IMR-90 (cell line): ENCODE data around the gene AGXT2. TPM values are rescaled to one million over a fixed set of nuclear protein-coding genes. Genes with fewer than 3 reads are reported as not detected.

Experiments used
- ATAC-seq: fragments of 200-7000 bp; cut with Tn5 transposase; 2 replicates; pipeline ENCODE4 v1.9.1; 2020; ENCODE audit warnings: low read depth, mild to moderate bottlenecking, moderate library complexity
- BruUV-seq: library from RNA; stranded (reverse); fragments of 400-500 nt; replicated peaks from 2 replicates; lab custom pipeline; 2021; lab: Mats Ljungman, UMichigan
- CTCF ChIA-PET: fragments of 300-600 bp; formaldehyde crosslinking; extraction: SDS; loops from one replicate; lab custom pipeline; 2021; ENCODE audit warnings: antibody characterized with exemption; lab: Yijun Ruan, JAX
- POLR2A ChIA-PET: fragments of 300-600 bp; sonication (Branson Sonifier 250); formaldehyde crosslinking; loops from one replicate; lab custom pipeline; 2022; ENCODE audit warnings: antibody characterized with exemption; ENCODE audit not compliant: unreplicated experiment; lab: Charles Lee
- DNase-seq: peaks from one replicate; pipeline ENCODE4 v3.0.0; 2013
- H2AFZ ChIP-seq: replicated peaks from 2 replicates; pipeline ENCODE3; 2013; ENCODE audit warnings: low read length, mild to moderate bottlenecking; ENCODE audit not compliant: poor library complexity
- H2AK5ac ChIP-seq: 2 replicates; pipeline ENCODE4 v1.6.1; 2013; ENCODE audit warnings: low read depth, low read length, inconsistent platforms
- H2AK9ac ChIP-seq: replicated peaks from 2 replicates; pipeline ENCODE3; 2013; ENCODE audit warnings: mild to moderate bottlenecking, low read depth, low read length, moderate library complexity; ENCODE audit not compliant: poor library complexity
- H2BK120ac ChIP-seq: 2 replicates; pipeline ENCODE4 v1.6.1; 2013; ENCODE audit warnings: low read depth, low read length, inconsistent platforms
- H2BK15ac ChIP-seq: 3 replicates; pipeline ENCODE4 v1.6.1; 2013; ENCODE audit warnings: low read depth, low read length, inconsistent platforms
- H2BK20ac ChIP-seq: 2 replicates; pipeline ENCODE4 v1.6.1; 2013; ENCODE audit warnings: low read depth, mild to moderate bottlenecking, inconsistent platforms, low read length, moderate library complexity
- H2BK5ac ChIP-seq: 2 replicates; pipeline ENCODE4 v1.6.1; 2013; ENCODE audit warnings: mild to moderate bottlenecking, low read depth, low read length, inconsistent platforms; ENCODE audit not compliant: poor library complexity, severe bottlenecking
- H3K14ac ChIP-seq: replicated peaks from 2 replicates; pipeline ENCODE4 v1.6.1; 2013; ENCODE audit warnings: low read depth, low read length, inconsistent platforms
- H3K18ac ChIP-seq: 2 replicates; pipeline ENCODE4 v1.6.1; 2013; ENCODE audit warnings: low read depth, low read length, control low read depth
- H3K23ac ChIP-seq: 2 replicates; pipeline ENCODE4 v1.6.1; 2013; ENCODE audit warnings: low read depth, low read length, inconsistent platforms
- H3K27ac ChIP-seq: 2 replicates; pipeline ENCODE4 v1.5.1; 2013; ENCODE audit warnings: mild to moderate bottlenecking, control low read depth, low read length; ENCODE audit not compliant: insufficient read depth
- H3K27me3 ChIP-seq: 2 replicates; pipeline ENCODE4 v1.6.1; 2013; ENCODE audit warnings: low read length; ENCODE audit not compliant: control insufficient read depth, insufficient read depth
- H3K36me3 ChIP-seq: 2 replicates; pipeline ENCODE4 v1.6.1; 2013; ENCODE audit warnings: low read length, mixed read lengths; ENCODE audit not compliant: control insufficient read depth, insufficient read depth
- H3K4ac ChIP-seq: 2 replicates; pipeline ENCODE4 v1.6.1; 2013; ENCODE audit warnings: low read depth, low read length, inconsistent platforms
- H3K4me1 ChIP-seq: 2 replicates; pipeline ENCODE4 v1.6.1; 2013; ENCODE audit warnings: low read length, mixed read lengths; ENCODE audit not compliant: control insufficient read depth, insufficient read depth
- H3K4me2 ChIP-seq: 2 replicates; pipeline ENCODE4 v1.6.1; 2013; ENCODE audit warnings: low read depth, mild to moderate bottlenecking, control low read depth, low read length, moderate library complexity
- H3K4me3 ChIP-seq: 2 replicates; pipeline ENCODE4 v1.5.1; 2013; ENCODE audit warnings: low read depth, mild to moderate bottlenecking, control low read depth, low read length, moderate library complexity; ENCODE audit not compliant: insufficient read depth
- H3K56ac ChIP-seq: 2 replicates; pipeline ENCODE4 v1.6.1; 2013; ENCODE audit warnings: low read length, inconsistent platforms; ENCODE audit not compliant: insufficient read depth; ENCODE audit errors: extremely low read depth
- H3K79me1 ChIP-seq, 2 experiments: 2 replicates each; pipeline ENCODE4 v1.6.1; 2013; ENCODE audit warnings: low read length in 2 of 2, inconsistent platforms in 1 of 2, low read depth in 1 of 2
- H3K9ac ChIP-seq: 2 replicates; pipeline ENCODE4 v1.6.1; 2013; ENCODE audit warnings: low read depth, low read length, control low read depth
- H3K9me1 ChIP-seq: 2 replicates; pipeline ENCODE4 v1.6.1; 2013; ENCODE audit warnings: low read length, inconsistent platforms; ENCODE audit not compliant: insufficient read depth
- H3K9me3 ChIP-seq: 2 replicates; pipeline ENCODE4 v1.6.1; 2013; ENCODE audit warnings: low read length; ENCODE audit not compliant: control insufficient read depth, insufficient read depth
- H4K20me1 ChIP-seq: 2 replicates; pipeline ENCODE4 v1.6.1; 2013; ENCODE audit warnings: low read length, inconsistent platforms; ENCODE audit not compliant: insufficient read depth
- H4K5ac ChIP-seq: 2 replicates; pipeline ENCODE4 v1.6.1; 2013; ENCODE audit warnings: mild to moderate bottlenecking, low read depth, low read length, control low read depth
- H4K8ac ChIP-seq, 2 experiments: 2 replicates each; pipeline ENCODE4 v1.6.1; 2013; ENCODE audit warnings: low read depth in 2 of 2, low read length in 2 of 2, control low read depth in 1 of 2, inconsistent platforms in 1 of 2
- H4K91ac ChIP-seq: 2 replicates; pipeline ENCODE4 v1.6.1; 2013; ENCODE audit warnings: low read depth, low read length, inconsistent platforms; ENCODE audit not compliant: insufficient read depth
- BHLHE40 ChIP-seq: fragments of 150-350 bp; IDR thresholded peaks from 2 replicates; pipeline ENCODE4 v1.6.1; 2016; ENCODE audit warnings: mild to moderate bottlenecking, low read depth, low read length
- CEBPB ChIP-seq: IDR thresholded peaks from 2 replicates; pipeline ENCODE4 v1.6.1; 2012; ENCODE audit warnings: low read depth, low read length, improper control_type of control experiment
- CHD1 ChIP-seq: IDR thresholded peaks from 2 replicates; pipeline ENCODE4 v1.6.1; 2012; ENCODE audit warnings: low read depth, low read length, improper control_type of control experiment
- ELK1 ChIP-seq: fragments of 150-350 bp; IDR thresholded peaks from 2 replicates; pipeline ENCODE4 v1.6.1; 2016; ENCODE audit warnings: low read depth, mild to moderate bottlenecking, low read length, moderate library complexity, borderline replicate concordance
- FOS ChIP-seq: fragments of 150-350 bp; IDR thresholded peaks from 2 replicates; pipeline ENCODE4 v1.6.1; 2016; ENCODE audit warnings: low read depth, low read length
- MAFK ChIP-seq: IDR thresholded peaks from 2 replicates; pipeline ENCODE4 v1.6.1; 2012; ENCODE audit warnings: low read depth, low read length, improper control_type of control experiment
- MAZ ChIP-seq: IDR thresholded peaks from 2 replicates; pipeline ENCODE4 v1.6.1; 2012; ENCODE audit warnings: low read depth, mild to moderate bottlenecking, low read length, improper control_type of control experiment, moderate library complexity, borderline replicate concordance
- MXI1 ChIP-seq: IDR thresholded peaks from 2 replicates; pipeline ENCODE4 v1.6.1; 2012; ENCODE audit warnings: low read depth, mild to moderate bottlenecking, low read length, moderate library complexity, borderline replicate concordance
- NFE2L2 ChIP-seq: fragments of 150-350 bp; IDR thresholded peaks from 2 replicates; pipeline ENCODE4 v1.6.1; 2016; ENCODE audit warnings: low read depth, mild to moderate bottlenecking, low read length
- POLR2A ChIP-seq: IDR thresholded peaks from 2 replicates; pipeline ENCODE4 v1.6.1; 2012; ENCODE audit warnings: mild to moderate bottlenecking, low read depth, low read length
- RAD21 ChIP-seq: IDR thresholded peaks from 2 replicates; pipeline ENCODE4 v1.6.1; 2012; ENCODE audit warnings: low read length, improper control_type of control experiment
- RCOR1 ChIP-seq: IDR thresholded peaks from 2 replicates; pipeline ENCODE4 v1.6.1; 2012; ENCODE audit warnings: mild to moderate bottlenecking, low read length, improper control_type of control experiment; ENCODE audit not compliant: insufficient replicate concordance
- RFX5 ChIP-seq: IDR thresholded peaks from 2 replicates; pipeline ENCODE4 v1.8.0; 2012; ENCODE audit warnings: low read depth, mild to moderate bottlenecking, low read length, moderate library complexity
- SMC3 ChIP-seq: fragments of 150-350 bp; IDR thresholded peaks from 2 replicates; pipeline ENCODE4 v1.6.1; 2016; ENCODE audit warnings: low read depth, mild to moderate bottlenecking, antibody characterized with exemption, low read length, moderate library complexity
- WGBS, 2 experiments: methylation state at CpG; one replicate each; pipeline versions ENCODE4 v1.1.5 to v1.1.7; 2013; ENCODE audit warnings: missing lambda C conversion rate in 2 of 2; ENCODE audit not compliant: insufficient read length in 1 of 2; ENCODE audit errors: extremely low coverage in 2 of 2; 5-methylcytosine and 5-hydroxymethylcytosine counted together
- dilution Hi-C: fragments of 300-500 bp; cut with HindIII; formaldehyde crosslinking; loops from one replicate; pipeline ENCODE4 v1.14.3; 2018; ENCODE audit warnings: low sequenced_read_pairs; ENCODE audit not compliant: unreplicated experiment
- in situ Hi-C: fragments of 300-500 bp; cut with MboI; formaldehyde crosslinking; loops from 3 replicates; pipeline ENCODE4 v1.14.3; 2019; ENCODE audit warnings: low sequenced_read_pairs, inconsistent platforms, mixed read lengths
- intact Hi-C: fragments of 100-400 bp; cut with micrococcal nuclease; formaldehyde crosslinking; loops from 2 replicates; pipeline ENCODE4 v1.10.0; 2022
- polyA plus RNA-seq, 3 experiments: library from polyadenylated mRNA; depleted of rRNA; stranded (reverse); fragments of >200 nt; gene quantifications; 2 replicates each; pipeline ENCODE4 v1.2.3, GENCODE V29; 2012; ENCODE audit warnings: low replicate concordance in 1 of 3
- total RNA-seq: library from RNA; depleted of rRNA; stranded (reverse); fragments of >200 nt; gene quantifications from 2 replicates; pipeline ENCODE4 v1.2.3, GENCODE V29; 2012
- TF ChIP-seq, protein P1 (sequence below): fragments of 150-350 bp; IDR thresholded peaks from 2 replicates; pipeline ENCODE4 v1.6.1; 2017; ENCODE audit warnings: mild to moderate bottlenecking, antibody characterized with exemption, low read length, low read depth
- TF ChIP-seq, protein P2 (sequence below): conservative IDR thresholded peaks from 2 replicates; pipeline ENCODE4 v1.5.1; 2012; ENCODE audit warnings: mild to moderate bottlenecking, low read depth, low read length, improper control_type of control experiment

AGXT2 gene
- total and polyA plus RNA-seq, 2 of the 4 experiments (the other 2 are of a cell fraction) = not detected

GRCh38 chr5:34959323-34959722 lies 88.4 kb downstream of the AGXT2 start:
- no peaks in the 10 kb centered on the region for H3K9me3 ChIP-seq
- dilution Hi-C loops = no loop called here
- H4K8ac ChIP-seq = no peak overlapping the region
- DNase-seq (peak; percentile 86), ATAC-seq (peak; percentile 72)
- H3K27me3 ChIP-seq = no peaks in the 10 kb centered on the region
- H2BK15ac ChIP-seq = no peak overlapping the region
- H3K4me1 ChIP-seq = peaks cover 5% of the 10 kb centered on the region
- no peaks in the 10 kb centered on the region for H4K20me1 ChIP-seq
- no peak overlapping the region for H3K23ac ChIP-seq
- ChIA-PET POLR2A (no interaction called here), CTCF (no interaction called here)
- no peak overlapping the region for H3K4me3 ChIP-seq
- no peaks in the 10 kb centered on the region for H3K79me1 ChIP-seq
- H3K9ac ChIP-seq = no peak overlapping the region
- H3K9me1 ChIP-seq = no peaks in the 10 kb centered on the region; the same call in 1 of the 2 replicates
- no peak overlapping the region for H2BK120ac ChIP-seq
- no peak overlapping the region for H3K56ac ChIP-seq
- H3K27ac ChIP-seq = no peak overlapping the region
- H3K36me3 ChIP-seq = no peaks in the 10 kb centered on the region
- no peak overlapping the region for H3K18ac ChIP-seq
- intact Hi-C loops = loop anchor here (2.0 to 5.0 kb wide), 2 partner anchors 43 to 968 kb away; no protein-coding TSS in a partner anchor
- no peak overlapping the region for H4K5ac ChIP-seq
- BruUV-seq = no TSS peak
- no peak overlapping the region for H3K4me2 ChIP-seq
- in situ Hi-C loops = no loop called here
- TF ChIP-seq RCOR1 (no peak), BHLHE40 (peak; percentile 92), MAFK (no peak), CHD1 (no peak), MXI1 (no peak), RFX5 (no peak), NFE2L2 (no peak), MAZ (no peak), CEBPB (peak; percentile 24; the same call in 1 of the 2 replicates), FOS (peak; percentile 46), POLR2A (no peak), ELK1 (no peak), SMC3 (no peak), RAD21 (no peak)
- TF ChIP-seq, protein P1, sequence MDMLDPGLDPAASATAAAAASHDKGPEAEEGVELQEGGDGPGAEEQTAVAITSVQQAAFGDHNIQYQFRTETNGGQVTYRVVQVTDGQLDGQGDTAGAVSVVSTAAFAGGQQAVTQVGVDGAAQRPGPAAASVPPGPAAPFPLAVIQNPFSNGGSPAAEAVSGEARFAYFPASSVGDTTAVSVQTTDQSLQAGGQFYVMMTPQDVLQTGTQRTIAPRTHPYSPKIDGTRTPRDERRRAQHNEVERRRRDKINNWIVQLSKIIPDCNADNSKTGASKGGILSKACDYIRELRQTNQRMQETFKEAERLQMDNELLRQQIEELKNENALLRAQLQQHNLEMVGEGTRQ = no peak
- TF ChIP-seq, protein P2, sequence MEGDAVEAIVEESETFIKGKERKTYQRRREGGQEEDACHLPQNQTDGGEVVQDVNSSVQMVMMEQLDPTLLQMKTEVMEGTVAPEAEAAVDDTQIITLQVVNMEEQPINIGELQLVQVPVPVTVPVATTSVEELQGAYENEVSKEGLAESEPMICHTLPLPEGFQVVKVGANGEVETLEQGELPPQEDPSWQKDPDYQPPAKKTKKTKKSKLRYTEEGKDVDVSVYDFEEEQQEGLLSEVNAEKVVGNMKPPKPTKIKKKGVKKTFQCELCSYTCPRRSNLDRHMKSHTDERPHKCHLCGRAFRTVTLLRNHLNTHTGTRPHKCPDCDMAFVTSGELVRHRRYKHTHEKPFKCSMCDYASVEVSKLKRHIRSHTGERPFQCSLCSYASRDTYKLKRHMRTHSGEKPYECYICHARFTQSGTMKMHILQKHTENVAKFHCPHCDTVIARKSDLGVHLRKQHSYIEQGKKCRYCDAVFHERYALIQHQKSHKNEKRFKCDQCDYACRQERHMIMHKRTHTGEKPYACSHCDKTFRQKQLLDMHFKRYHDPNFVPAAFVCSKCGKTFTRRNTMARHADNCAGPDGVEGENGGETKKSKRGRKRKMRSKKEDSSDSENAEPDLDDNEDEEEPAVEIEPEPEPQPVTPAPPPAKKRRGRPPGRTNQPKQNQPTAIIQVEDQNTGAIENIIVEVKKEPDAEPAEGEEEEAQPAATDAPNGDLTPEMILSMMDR = no peak
- H4K91ac ChIP-seq = no peak overlapping the region
- H2BK5ac ChIP-seq = no peak overlapping the region
- H2BK20ac ChIP-seq = no peak overlapping the region
- WGBS, 2 experiments = no CpG with 5 or more reads among the region's 1 CpG
- H2AK5ac ChIP-seq = no peak overlapping the region
- no peak overlapping the region for H2AK9ac ChIP-seq
- no peak overlapping the region for H2AFZ ChIP-seq
- H3K4ac ChIP-seq = no peak overlapping the region
- H3K14ac ChIP-seq = no peak overlapping the region
